Stimulated activated CD4-positive, alpha-beta T cell treated with anti-CD3 and anti-CD28 coated beads, Interleukin-4, amount 100 ng/mL, for 1 hour (primary cell): ENCODE results near the gene GMPR.

Experiments
- DNase-seq: peaks from one replicate; pipeline ENCODE4 v3.0.0-alpha.2; 2020

GMPR gene

DNA sequence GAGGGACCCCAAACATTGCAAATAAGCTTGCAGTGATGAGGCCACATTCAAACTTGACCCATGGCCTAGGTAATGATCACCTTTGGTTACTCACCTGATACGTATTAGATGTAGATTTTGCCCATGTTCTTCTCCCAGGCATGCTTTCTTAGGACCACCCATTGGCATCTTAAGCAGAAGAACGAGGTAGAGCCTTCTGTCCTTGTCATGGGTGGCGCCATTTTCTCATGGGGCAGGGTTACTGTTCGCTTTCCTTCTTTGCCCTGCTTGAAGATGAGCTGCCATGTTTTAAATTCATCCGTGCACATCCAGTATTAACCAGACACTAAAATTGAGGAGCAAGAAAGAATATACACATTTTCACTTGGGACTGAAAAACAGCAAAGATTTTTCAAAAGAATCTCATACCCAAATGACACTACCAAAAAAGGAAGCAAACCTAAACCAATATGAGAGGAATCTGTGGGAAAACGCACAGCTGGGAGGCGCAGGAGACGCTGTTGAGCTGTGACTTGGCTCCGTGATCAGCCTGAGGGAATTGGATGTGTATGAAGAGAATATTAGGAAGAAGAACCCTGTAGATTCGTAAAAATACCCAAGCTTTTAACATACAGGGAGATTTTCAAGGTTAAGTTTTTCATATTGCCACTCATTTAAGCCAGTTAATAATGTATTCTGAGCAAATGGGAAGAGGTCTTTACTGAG lies 36.6 kb downstream of the GMPR start:
- no peak for DNase-seq

DNA sequence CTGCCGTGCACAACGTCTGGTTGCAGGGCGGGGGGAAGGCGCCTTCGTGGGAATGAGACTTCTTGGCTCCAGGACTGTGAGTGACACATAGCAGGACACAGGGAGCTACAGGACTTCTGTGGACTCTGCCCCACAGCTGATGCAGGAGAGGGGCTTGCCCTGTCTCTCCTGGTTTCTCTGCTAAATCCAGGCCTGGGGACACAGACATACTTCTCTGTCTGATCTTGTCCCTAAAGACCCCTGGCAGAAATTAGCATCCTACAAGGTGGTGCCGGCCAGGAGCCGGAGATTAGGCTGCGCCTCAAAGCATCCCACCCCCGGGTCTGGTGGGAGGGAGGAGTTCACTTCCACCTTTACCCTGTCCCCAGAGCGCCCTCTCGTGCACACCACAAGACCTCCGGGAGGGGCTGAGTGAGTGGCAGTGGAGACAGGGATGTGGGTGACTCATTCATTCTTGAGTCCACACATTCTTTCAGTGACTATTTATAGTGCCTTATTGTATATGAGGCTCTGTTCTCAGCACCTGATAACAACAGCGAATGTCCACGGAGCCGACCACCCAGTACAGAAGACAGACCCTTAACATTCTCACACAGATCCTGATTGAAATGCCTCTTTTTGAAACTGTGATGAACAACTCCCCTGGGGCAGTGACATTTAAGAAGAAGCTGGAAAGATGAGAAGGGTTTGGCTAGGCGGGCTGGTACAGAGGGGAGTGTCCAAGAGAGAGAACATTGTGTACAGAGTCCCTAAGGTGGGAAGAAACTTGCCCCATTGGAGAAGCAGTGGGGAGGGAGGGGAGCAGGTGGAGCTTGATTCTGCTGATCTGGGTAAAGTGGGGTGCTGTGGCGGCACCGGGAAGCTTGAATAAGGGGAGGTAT lies 39.0 kb downstream of the GMPR start:
- no peak for DNase-seq

DNA sequence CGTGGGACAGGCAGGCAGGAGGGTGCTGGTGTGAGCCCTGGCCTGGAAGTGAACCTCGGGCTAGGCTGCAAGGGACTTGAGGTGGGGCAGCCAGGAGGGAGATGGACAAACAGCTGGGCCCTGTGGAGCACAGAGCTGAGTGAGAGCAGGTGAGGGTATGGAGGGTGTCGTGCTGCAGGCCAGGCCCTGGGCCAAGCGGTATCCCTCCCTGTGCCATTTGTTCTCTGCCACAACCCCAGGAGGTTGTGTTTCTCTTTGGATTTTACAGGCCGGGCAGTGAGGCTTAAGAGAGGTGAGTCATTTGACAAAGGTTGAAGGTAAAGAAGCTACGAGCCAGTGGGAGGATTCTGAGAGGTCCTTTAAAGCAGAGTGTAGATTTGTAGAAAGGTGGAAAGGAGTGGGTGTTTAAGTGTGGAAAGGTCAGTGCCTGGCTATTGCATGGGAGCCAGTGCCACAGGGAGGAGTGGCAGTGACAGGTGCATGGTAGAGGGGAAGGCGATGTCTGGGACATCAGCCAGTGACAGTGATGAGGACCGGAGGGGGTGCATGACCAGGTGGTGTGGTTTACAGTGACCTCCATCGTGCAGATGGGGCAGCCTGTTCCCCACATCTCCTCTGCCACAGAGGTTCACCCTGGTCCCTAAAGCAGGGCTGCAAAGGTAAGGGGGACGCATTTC lies 39.8 kb downstream of the GMPR start:
- DNase-seq: no peak

DNA sequence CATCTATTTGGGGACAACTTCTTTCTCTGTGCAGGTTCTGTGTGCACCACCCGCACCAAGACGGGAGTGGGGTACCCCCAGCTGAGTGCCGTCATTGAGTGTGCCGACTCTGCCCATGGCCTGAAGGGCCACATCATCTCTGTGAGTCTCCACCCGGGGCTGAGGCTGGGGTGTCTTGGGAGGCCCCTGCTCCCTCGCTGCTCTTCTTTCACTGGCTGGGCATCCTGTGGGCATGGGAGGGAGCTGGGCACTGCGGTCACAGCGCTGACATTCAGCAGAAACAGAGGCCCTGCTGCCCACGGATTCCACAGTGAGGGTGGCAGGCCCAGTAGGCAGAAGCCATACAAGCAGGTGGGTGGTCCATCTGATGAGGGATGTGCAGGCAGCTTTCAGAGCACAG lies 40.4 kb downstream of the GMPR start:
- no peak for DNase-seq

DNA sequence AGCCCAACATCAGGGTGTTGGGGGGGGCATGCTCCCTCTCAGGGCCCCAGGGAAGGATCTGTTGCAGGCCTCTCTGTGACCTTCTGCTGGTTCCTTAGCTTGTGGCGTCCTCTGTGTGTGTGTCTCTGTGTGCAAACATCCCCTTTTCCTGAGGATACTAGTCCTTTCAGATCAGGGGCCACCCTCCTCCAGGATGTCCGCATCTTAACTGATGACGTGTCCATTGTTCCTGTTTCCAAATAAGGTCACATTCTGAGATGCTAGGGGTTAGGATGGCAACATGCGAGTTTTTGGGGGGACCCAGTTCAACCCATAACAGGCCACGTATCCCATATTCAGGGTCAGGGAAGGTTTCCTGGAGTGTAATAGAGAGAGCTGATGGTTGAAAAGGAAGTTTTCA lies 40.9 kb downstream of the GMPR start:
- no peak for DNase-seq

DNA sequence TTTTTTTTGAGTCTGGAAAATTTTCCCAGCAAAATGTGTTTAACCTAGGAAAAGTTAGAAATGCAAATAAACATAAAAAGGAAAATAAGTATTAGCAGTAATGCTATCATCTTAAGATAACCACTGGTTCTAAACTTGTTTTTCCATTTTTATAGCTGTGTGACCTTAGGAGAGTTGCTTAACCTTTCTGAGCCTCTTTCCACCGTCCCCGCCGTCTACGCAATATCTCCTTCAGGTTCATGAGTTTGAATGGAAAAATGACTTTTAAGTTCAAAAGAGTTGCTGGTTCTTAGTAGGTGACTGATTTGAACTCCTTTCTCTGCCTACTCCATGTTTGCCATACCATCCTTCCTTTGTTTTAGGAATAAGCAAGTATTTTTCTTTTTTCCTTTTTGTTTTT lies 44.0 kb downstream of the GMPR start:
- DNase-seq: no peak

DNA sequence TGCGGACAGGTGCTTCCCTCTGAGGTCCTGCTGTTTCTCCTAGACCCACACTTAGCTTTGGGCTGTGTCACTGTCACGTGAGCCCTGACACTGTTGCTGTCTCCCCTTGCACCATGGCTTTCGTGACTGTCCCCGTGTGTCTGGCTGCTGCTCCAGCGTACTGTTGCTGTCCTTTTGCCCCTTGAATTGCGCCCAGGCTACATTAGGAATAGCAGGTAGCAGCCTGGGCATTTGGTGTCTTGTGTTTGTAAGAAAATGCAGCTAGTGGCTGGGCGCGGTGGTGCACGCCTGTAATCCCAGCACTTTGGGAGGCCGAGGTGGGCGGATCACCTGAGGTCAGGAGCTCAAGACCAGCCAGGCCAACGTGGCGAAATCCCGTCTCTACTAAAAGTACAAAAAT lies 46.1 kb downstream of the GMPR start:
- no peak for DNase-seq

DNA sequence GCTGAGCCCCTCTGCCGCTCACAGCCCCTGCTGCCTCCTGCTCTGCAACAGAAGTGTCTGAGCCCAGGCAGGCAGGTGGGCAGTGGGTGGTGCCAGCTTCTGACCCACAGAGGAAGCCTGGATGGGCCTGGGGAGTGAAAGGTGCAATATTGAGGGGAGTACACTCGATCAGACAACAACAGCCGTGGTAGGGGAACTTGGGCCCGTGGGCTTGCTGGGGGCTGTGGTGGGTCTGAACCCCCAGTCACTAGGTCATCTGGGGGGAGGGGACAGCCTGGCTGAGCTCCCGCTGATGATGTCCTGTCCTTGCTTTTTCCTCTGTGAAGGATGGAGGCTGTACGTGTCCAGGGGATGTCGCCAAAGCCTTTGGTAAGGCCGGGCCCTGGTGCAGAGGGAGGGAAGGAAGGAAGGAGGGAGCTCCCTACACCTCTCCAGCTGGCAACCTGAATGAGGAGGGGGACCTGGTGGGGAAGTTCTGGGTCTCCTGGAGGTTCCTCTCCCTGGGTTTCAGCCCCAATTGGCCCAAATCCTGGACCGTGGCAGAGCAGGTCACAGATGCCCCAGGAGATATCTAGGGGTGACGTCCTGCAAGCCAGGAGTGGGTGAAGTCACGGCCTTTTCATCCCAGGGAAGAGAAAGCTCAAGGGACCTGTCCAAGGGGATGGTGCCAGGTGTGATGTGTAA lies 47.2 kb downstream of the GMPR start:
- DNase-seq: no peak

DNA sequence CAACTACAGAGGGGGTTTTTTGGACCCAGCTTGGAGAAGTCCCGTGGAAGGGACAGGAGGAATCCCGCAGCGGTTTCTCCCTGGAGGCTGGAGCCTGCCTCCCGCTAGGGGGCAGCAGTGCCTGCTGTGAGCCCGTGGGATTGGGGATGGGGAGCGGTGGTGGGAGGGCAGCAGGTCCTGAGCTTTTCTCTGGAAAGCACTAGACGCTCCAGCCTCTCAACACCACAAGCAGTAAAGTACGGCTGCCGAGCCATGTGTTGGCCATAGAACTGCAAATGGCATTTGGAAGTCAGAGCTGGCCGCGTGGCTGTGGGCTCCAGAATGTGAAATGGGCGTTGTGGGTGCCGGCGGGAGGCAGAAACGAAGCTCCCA lies 47.8 kb downstream of the GMPR start:
- DNase-seq: peak; percentile 15

DNA sequence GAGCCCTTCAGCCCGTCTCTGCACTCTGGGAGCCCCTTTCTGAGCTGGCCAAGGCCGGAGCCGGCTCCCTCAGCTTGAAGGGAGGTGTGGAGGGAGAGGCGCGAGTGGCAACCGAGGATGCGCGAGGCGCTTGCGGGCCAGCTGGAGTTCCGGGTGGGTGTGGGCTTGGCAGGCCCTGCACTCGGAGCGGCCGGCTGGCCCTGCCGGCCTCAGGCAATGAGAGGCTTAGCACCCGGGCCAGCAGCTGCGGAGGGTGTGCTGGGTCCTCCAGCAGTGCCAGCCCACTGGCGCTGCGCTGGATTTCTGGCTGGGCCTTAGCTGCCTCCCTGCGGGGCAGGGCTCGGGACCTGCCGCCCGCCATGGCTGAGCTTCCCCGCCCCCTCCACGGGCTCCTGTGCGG lies 49.8 kb downstream of the GMPR start:
- DNase-seq: no peak

DNA sequence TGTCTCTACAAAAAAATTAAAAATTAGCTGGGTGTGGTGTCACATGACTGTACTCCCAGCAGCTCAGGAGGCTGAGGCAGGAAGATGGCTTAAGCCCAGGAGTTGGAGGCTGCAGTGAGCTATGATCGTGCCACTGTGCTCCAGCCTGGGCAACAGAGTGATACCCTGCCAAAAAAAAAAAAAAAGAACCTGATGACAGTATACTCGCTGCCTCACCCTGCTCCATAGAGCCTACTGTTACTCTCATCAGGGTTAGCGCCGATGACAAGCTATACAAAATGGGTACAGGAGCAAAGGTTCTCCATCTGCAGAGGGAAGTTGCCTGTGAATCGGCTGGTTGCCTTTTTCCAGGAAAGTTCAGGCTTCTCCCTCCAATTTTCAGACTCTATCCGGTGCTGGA lies 53.4 kb downstream of the GMPR start:
- DNase-seq: no peak

DNA sequence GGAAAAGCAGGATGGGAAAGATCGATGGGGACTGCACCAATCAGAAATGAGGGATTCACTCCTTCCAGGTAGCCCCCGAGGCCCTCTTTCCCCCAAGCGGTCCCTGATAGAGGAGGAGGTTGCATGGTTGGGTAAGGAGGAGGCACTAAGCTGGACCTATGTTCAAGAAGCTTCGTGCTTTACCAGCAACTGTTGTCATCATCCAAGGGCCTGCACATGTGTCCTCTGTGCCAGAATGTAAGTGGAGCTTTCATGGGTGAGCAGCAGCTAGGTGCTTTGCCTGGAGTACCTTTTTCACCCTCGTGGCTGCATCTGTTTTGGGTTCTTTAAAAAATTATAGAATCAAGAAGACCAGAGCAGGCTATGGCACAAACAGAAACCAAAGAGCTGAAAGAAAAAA lies 54.0 kb downstream of the GMPR start:
- no peak for DNase-seq

DNA sequence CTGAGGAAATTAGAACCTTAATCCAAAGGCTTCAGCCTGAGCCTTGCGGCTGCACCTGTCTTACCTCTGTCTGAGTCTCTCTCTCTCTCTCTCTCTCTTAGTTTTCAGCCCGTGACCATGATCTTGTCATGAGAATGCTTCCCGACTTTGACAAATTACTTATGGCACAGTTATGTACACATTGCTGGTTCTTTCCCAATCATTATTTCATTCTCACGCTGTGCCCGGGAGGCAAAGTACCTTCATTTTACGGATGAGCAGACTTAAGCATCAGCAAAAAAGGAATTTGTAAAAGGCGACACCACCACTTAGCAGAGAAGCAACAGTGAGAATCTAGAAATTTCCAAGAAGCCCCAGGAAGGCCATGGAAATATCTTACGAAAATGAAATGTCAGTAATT lies 54.6 kb downstream of the GMPR start:
- no peak for DNase-seq

DNA sequence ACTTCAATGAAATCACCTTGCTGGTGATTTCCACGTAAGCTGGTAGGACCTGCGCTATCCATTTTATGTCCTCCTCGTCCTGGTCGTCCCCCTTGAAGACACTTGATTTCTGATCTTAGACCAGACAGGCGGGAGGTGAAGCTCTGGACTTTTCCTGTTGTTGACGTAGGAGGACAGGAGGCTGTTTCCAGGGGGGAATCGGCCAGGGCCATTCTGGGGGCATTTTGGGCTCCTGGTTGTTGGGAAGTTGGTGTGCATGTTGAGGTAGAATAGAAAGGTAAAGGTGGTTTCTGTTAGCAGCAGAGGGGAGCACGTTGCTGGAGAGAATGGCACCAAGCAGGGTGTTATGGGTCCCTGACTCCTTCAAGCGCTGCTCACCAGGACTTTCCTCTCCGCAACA lies 56.0 kb downstream of the GMPR start:
- DNase-seq: no peak

DNA sequence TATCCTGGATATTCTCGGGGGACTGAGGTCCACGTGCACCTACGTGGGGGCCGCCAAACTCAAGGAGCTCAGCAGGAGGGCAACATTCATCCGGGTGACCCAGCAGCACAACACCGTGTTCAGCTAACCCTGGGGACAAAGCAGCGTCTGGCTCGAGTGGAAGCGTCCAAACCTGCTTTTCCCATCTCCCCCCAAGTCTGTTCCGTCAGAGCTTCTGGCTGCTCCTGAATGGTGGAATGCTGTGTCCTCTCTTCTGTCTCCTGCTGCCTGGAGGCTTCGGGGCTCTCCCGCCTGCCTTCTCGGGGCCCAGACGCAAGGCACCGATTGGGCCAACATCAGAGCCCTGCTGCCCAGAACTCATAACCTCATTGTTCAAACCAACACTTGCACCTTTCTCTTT lies 56.7 kb downstream of the GMPR start:
- no peak for DNase-seq

DNA sequence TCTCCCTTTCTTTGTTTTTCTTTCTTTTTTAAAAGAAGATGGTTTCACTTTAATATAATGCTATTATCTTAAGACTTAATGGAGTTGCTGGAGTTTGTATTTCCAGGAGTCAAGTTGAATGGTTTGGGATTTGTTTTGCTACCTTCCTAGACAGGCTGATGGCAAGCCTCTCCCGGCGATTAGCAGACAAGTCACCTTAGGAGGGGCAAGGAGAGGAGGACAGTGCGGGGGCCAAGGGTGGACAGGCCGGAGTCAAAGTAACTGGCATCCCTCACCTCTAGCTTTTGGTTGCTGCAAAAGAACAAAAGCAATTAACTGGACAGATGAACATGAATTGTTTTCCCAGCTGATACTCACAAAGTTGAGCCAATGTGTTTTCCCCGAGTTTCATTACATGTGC lies 57.1 kb downstream of the GMPR start:
- no peak for DNase-seq

DNA sequence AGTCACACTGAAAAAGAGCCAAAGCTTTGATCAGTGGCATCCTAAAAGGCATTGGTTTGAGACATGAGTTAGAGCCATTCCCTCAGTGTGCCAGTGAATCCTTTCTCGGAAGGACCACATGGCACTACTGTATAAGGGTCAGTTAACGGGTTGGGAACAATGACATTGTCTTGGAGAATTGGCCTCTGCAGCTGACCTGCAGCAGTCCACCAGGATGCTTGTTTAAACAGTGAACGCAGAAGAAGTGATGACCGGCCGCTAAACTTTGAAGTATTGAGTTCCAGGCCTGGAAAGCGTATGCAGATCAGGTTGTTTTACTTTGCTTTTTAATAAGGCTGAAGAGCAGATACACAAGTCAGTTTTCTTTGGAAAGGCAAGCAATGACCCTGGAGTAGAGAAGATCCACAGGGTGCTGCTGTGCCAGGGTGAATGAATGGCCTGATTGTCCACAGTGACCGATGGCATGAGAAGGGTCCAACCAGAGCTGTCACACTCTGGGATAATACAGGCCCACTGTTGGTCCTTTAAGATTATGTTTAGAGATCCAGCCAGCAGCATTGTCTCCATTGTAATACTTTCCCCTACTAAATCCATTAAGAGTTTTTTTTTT lies 57.8 kb downstream of the GMPR start:
- no peak for DNase-seq

DNA sequence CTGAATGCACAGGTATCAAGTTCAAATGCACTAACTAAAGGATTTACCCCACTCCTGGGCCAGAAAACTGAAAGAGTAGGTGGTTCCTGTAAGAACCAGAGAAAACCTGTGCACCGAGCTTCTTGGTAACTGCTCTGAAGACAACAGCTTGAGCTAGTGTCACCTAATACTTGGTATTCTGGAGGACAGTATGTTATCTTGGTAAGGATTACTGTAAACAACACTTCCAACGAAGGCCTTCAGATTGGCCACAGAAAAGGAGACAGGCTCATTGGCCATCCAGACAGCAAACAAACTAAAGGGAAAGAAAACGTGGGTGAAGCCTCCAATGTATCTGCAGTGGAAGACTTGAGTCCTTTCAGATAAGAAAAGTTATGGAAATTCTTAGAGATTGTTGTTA lies 61.5 kb downstream of the GMPR start:
- DNase-seq: no peak

DNA sequence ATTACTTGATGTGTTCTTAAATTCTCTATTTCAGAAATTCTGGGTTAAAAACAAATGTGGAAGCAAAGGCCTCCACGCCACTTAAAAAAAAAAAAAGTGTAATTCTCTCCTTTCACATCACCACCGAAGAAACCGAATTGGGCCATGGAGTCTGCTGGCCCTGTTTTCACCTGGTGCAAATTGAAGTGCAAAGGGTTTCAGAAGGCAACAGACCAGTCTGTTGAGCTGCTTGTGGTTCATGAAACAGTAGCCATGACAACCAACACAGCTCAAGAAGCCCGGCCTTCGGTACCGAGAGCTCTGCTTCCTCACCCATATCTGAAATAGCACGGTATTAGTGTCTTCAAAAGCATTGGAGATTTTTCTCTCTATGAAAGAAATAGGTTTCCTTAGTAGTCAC lies 63.1 kb downstream of the GMPR start:
- DNase-seq: no peak

DNA sequence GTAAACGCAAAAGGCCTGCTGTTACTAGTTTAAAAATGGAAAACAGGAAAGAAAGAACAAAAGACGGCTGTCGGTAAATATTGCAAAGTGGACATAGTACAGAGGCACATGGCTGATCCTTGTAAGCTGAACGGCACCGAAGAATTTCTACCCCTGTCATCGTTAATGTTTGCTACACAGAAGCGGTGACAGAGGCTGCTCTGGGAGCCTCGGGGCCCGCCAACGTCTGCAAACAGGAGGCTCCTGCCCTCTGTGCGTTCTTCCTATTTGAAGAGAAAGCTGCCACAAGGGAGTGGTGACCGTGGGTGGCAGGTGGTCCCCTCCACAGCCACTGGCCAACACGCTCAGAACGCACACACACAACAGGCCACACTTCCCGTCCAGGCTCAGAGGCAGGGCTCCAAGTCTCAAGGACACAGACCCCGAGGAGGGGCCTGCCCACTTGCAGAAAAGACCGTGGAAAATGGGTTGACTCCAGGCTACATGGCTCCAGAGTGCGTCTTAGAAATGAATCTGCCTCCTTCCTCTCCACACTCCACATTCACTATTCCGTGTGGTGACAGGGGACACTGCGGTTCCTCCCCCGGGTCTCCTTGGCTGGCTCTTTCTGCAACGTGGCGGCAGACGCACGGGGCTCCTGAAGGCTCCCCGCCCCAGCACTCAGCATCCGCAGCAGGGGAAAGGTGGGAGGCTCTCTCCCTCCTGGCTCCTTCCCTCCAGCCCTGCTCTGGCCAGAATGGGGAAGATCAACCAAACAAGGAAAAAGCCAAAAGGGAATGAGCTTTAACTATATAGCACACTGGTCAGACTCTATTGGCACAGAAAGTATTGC lies 64.5 kb downstream of the GMPR start:
- DNase-seq: no peak

DNA sequence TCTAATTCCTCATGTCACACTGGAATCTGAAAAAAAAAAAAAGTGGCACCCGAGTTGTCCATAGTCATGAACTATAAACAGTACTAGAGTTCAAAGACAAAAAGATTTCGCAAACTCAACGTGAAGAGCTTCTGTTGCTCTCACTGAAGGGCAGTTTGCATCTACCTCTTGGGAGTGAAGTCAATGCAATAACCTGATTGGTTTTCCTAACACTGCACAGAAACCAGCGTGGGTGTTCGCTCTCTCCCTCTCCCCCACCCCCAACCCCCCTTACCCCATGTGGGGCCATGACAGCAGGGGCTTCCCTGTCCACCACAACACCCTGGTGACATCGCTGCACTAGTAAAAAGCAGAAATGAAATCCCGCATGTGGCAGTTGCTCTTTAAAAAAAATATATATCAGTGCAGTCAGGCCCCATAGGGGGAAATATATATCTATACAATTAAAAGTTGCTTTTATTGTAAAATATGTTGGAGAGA lies 66.9 kb downstream of the GMPR start:
- DNase-seq: no peak

DNA sequence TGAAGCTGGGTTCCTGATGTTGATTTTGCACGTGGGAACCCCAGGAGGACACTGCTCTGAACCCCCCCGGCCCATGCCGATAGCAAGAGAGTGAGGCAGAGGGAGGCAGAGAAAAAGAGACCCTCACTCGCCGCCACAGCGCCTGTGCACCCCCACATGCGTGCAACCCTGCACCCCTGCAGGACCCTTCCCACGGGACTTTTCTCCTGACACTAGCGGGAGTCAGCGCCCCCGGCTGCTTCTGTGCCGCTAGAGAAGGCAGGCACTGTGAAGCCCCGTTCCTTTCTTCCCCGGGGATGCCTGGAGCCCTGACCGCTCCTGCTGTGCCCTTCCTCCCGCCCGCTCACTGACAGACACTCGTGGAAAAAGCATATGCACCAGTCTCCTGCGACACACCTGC lies 67.4 kb downstream of the GMPR start:
- no peak for DNase-seq
